ENCODE results near the gene MYL10.

The MYL10 gene

GRCh38 chr7:101563943-101564777 lies 64.9 kb downstream of the MYL10 start:
- no peak for DNase-seq

Data from stimulated activated CD4-positive, alpha-beta T cell treated with anti-CD3 and anti-CD28 coated beads, Interleukin-1b, Interleukin-23, amount 100 ng/mL, for 48 hours (primary cell).